ENCODE results near the gene ZNF618.

Gene ZNF618

DNA sequence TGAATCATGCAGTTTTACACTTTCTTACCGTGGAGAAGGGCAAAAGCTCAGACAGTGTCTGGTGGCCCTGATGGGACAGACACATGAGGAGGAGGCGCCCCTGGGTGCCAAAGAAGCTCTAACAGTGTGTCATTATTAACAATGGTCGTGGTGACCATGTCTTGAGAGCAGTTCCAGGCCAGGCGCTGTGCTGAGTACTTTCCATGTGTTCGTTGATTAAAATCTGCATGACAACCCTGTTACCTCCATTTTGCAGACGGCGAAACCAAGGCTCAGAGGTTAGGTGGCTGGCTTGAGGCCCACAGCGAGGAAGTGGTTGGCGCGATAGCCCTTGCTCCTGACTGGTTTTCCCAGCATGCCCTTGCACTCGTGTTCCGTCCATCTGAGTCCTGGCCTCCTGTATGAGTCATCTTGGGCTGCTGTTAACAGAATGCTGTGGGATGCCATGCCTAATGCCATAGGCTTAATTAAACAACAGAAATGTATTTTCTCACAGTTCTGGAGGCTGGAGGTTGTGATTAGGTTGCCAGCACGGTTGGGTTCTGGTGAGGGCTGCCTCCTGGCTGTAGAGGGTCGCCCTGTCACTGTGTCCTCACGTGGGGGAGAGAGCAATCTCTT lies 110.0 kb downstream of the ZNF618 start:
- no peak overlapping the region for H2AFZ ChIP-seq (ENCODE audit: low read depth, low read length)
- no peaks in the 10 kb centered on the region for H3K27me3 ChIP-seq (ENCODE audit: insufficient read depth, low read length)
- no peaks in the 10 kb centered on the region for H3K9me3 ChIP-seq (ENCODE audit: low read length)
- H3K36me3 ChIP-seq (ENCODE audit: insufficient read depth, low read length), result peaks cover 33% of the 10 kb centered on the region
- no peak overlapping the region for H3K4me3 ChIP-seq (ENCODE audit: low read length)
- H3K4me1 ChIP-seq (ENCODE audit: insufficient read depth, low read length), result no peaks in the 10 kb centered on the region

DNA sequence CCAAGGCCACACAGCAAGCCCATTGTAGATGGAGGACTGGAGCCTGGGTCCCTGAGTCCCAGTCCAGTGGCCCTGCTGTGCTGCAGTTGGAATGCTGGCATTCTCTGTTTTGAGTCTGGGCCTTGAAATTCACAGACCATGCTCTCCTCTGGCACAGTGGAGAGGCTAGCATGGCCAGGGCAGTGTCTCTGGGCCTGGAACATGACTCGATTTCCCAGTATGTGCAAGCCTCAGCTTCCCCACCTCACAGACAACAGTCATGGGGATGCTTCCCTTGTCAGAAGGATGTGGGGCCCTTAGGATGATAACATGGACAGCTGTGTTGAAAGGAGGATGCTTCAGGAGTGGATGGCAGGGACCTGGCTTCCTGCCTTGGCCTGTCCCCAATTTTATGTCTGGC lies 110.8 kb downstream of the ZNF618 start:
- H3K4me1 ChIP-seq (ENCODE audit: insufficient read depth, low read length), result no peaks in the 10 kb centered on the region
- peaks cover 38% of the 10 kb centered on the region for H3K36me3 ChIP-seq (ENCODE audit: insufficient read depth, low read length)
- H2AFZ ChIP-seq (ENCODE audit: low read depth, low read length), result no peak overlapping the region
- H3K9me3 ChIP-seq (ENCODE audit: low read length), result no peaks in the 10 kb centered on the region
- H3K4me3 ChIP-seq (ENCODE audit: low read length), result no peak overlapping the region
- no peaks in the 10 kb centered on the region for H3K27me3 ChIP-seq (ENCODE audit: insufficient read depth, low read length)

DNA sequence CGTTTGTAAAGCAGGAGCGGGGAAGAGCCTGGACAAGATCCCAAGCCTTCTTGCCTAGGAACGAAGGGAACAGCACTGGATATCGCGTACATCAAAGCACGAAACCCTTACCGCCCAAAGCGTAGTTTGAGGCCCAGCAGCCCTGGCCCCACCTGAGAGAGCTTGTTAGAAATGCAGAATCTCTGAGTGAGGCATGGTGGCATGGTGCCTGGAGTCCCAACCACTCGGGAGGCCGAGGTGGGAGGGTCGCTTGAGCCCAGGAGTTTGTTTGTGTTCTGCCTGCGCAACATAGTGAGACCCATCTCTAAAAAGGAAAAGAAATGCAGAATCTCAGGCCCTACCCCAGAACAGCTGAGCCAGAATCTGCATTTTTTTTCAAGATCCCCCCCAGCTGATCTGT lies 111.4 kb downstream of the ZNF618 start:
- Histone ChIP-seq H3K9me3 (ENCODE audit: low read length) (no peaks in the 10 kb centered on the region), H3K4me1 (ENCODE audit: insufficient read depth, low read length) (no peaks in the 10 kb centered on the region), H2AFZ (ENCODE audit: low read depth, low read length) (no peak overlapping the region), H3K36me3 (ENCODE audit: insufficient read depth, low read length) (peaks cover 38% of the 10 kb centered on the region), H3K4me3 (ENCODE audit: low read length) (no peak overlapping the region), H3K27me3 (ENCODE audit: insufficient read depth, low read length) (no peaks in the 10 kb centered on the region)

DNA sequence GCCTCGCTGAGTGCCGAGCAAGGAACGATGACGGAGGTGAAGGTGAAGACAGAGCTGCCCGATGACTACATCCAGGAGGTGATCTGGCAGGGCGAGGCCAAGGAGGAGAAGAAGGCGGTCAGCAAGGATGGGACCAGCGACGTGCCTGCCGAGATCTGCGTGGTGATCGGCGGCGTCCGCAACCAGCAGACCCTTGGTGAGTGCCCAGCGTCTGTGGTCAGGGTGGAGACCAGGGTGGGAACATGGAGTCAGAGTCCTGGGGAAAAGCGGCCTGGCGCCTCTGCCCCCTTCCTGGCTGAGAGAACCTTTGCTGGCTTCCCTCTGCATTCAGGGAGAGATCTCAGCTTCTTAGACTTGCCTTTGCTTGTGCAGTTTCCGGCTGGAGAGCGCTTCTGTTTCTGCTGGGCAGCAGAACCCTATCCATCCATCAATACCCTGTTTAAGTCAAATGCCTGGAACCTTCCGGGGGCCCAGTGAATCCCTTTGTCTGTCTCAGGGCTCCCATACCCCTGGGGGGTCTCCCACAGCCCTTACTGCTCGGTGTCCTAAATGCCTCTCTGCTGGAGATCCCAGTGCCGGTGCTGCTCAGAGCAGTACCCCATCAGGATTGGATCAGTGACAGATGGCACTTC lies 112.4 kb downstream of the ZNF618 start:
- Histone ChIP-seq H3K36me3 (ENCODE audit: insufficient read depth, low read length) (peaks cover 41% of the 10 kb centered on the region), H3K9me3 (ENCODE audit: low read length) (no peaks in the 10 kb centered on the region), H3K4me3 (ENCODE audit: low read length) (no peak overlapping the region), H3K4me1 (ENCODE audit: insufficient read depth, low read length) (no peaks in the 10 kb centered on the region), H3K27me3 (ENCODE audit: insufficient read depth, low read length) (no peaks in the 10 kb centered on the region), H2AFZ (ENCODE audit: low read depth, low read length) (no peak overlapping the region)

DNA sequence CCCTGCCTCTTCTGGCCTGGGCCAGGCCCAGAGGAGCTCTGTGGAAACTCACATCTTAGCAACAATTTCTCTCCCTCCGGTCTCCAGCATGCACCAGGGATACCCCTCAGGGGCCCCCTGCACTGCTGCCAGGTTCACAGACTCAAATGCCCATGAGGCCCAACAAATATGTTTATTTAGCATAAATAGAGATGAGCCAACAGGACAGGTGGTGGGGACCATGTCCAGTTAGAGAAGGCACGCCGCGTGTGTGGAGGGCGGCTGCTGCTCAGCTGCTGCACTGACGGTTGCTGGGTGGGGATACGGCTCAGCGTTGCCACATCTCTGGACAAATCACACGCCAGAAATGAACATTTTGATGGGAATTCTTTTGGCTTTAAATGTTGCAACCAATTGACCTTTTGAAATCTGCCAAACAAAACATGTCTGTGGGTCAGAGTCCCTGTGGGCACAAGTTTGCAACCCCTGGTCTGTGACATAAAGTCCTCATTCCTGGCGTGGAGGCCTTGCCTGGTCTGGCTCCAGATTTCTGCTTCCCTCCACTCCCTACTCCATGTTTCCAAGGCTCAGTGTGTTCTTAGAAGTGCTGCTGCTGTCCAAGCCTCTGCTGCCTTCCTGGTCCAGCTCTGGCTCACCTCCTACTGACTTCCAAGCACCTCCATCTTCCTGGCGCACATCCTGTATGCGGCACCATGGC lies 113.1 kb downstream of the ZNF618 start:
- no peaks in the 10 kb centered on the region for H3K4me1 ChIP-seq (ENCODE audit: insufficient read depth, low read length)
- peaks cover 38% of the 10 kb centered on the region for H3K36me3 ChIP-seq (ENCODE audit: insufficient read depth, low read length)
- H3K27me3 ChIP-seq (ENCODE audit: insufficient read depth, low read length), result no peaks in the 10 kb centered on the region
- no peak overlapping the region for H3K4me3 ChIP-seq (ENCODE audit: low read length)
- no peak overlapping the region for H2AFZ ChIP-seq (ENCODE audit: low read depth, low read length)
- no peaks in the 10 kb centered on the region for H3K9me3 ChIP-seq (ENCODE audit: low read length)

DNA sequence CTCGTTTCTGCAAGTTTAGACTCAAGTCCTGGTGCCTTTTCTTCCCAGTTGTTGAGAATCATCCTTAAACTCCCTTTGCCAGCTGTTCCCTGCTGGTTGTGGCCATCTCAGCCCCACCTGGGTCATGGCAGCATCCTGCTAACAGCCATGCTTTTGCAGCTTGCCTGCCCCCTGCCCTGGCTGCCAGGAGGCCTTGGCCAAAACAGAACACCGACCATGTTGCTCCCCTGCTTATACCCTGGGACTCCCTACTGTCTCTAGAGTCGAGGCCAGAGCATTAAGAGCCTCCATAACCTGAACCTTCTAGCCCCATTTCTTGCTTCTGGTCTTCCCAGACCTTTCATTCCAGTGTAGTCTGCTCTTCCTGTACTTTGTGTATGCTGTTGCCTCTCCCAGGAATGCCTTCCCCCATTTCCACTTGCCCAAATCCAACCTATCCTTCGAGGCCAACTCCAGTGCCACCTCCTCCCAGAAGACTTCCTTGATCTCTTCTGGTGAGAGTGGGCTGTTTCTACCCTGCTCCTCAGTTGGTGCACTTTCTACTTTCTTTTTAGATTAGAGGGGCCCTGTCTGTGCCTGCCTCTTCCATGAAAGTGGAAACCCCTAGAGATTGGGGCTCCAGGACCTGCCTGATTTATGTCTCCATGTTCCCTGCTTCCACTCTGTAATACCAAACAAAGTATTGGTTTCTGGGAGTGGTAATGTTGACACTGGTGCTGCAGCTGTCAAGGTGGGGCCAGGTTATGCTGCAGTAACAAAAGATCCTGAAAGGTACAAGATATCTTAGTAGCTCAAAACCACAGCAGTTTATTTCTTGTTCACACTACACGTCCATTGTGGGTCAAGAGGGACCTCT lies 113.8 kb downstream of the ZNF618 start:
- no peak overlapping the region for H2AFZ ChIP-seq (ENCODE audit: low read depth, low read length)
- no peak overlapping the region for H3K4me3 ChIP-seq (ENCODE audit: low read length)
- H3K36me3 ChIP-seq (ENCODE audit: insufficient read depth, low read length), result peaks cover 36% of the 10 kb centered on the region
- no peaks in the 10 kb centered on the region for H3K4me1 ChIP-seq (ENCODE audit: insufficient read depth, low read length)
- H3K27me3 ChIP-seq (ENCODE audit: insufficient read depth, low read length), result no peaks in the 10 kb centered on the region
- H3K9me3 ChIP-seq (ENCODE audit: low read length), result no peaks in the 10 kb centered on the region

DNA sequence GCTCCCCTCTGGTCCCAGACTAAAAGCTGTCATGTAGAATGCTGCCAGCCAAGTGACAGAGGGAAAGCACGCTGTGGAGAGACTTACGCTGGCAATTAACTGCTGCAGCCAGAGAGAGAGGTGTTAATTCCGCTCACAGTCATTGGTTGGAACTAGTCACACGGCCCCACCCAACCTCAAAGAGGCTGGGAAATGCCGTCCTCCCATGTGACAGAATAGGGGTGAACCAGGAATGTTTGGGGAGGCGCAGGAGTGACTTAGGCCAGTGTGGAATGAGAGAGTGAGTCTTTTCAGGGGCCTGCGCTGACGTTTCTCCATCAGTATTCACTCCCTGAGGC lies 114.4 kb downstream of the ZNF618 start:
- H3K36me3 ChIP-seq (ENCODE audit: insufficient read depth, low read length), result peaks cover 36% of the 10 kb centered on the region
- no peak overlapping the region for H3K4me3 ChIP-seq (ENCODE audit: low read length)
- H3K27me3 ChIP-seq (ENCODE audit: insufficient read depth, low read length), result no peaks in the 10 kb centered on the region
- no peaks in the 10 kb centered on the region for H3K9me3 ChIP-seq (ENCODE audit: low read length)
- H3K4me1 ChIP-seq (ENCODE audit: insufficient read depth, low read length), result no peaks in the 10 kb centered on the region
- no peak overlapping the region for H2AFZ ChIP-seq (ENCODE audit: low read depth, low read length)

DNA sequence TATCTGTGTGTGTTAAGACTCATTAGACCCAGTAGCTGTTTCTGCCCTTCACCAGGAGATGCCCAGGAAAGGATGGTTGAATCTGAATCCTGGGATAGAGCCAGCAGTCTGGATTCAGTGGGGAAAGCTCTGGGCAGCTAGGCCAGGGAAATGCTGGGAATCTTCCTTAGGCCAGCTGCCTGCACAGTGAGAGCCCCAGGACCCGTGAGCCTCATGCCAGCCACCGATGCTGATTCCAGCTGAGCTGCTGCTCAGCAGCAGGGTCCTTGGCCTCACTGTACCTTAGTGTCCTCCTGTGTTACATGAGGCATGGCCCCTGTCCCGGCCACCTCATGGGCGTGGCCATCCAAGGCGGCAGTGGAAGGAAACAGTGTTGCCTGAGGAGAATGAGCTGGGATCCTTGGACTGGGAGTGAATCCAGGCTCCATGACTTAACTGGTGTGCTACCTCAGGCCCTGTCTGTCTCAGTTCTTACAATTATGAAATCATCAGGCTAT lies 114.9 kb downstream of the ZNF618 start:
- Histone ChIP-seq H3K27me3 (ENCODE audit: insufficient read depth, low read length) (no peaks in the 10 kb centered on the region), H3K4me3 (ENCODE audit: low read length) (no peak overlapping the region), H3K9me3 (ENCODE audit: low read length) (no peaks in the 10 kb centered on the region), H3K36me3 (ENCODE audit: insufficient read depth, low read length) (peaks cover 36% of the 10 kb centered on the region), H3K4me1 (ENCODE audit: insufficient read depth, low read length) (no peaks in the 10 kb centered on the region), H2AFZ (ENCODE audit: low read depth, low read length) (no peak overlapping the region)

DNA sequence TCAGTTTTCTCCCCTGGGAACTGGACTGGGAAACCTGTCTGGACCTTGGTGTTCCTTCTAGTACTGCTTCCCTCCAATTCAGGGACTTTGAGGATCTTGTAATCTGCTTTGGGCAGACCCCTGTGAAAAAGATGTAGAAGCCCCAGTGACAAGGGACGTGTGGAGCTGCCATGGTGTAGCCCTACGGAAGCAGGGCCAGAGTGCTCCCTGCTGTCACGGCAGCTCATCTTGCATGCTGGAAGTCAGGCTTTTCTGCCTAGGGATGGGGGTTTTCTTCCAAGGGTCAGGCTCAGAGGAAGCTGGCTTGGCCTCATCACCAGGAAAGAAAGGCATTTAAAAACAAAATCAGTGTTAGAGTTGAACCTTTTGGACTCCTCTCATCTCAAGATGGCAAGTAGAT lies 115.6 kb downstream of the ZNF618 start:
- no peaks in the 10 kb centered on the region for H3K9me3 ChIP-seq (ENCODE audit: low read length)
- peaks cover 37% of the 10 kb centered on the region for H3K36me3 ChIP-seq (ENCODE audit: insufficient read depth, low read length)
- H3K4me3 ChIP-seq (ENCODE audit: low read length), result no peak overlapping the region
- no peaks in the 10 kb centered on the region for H3K27me3 ChIP-seq (ENCODE audit: insufficient read depth, low read length)
- no peaks in the 10 kb centered on the region for H3K4me1 ChIP-seq (ENCODE audit: insufficient read depth, low read length)
- no peak overlapping the region for H2AFZ ChIP-seq (ENCODE audit: low read depth, low read length)

DNA sequence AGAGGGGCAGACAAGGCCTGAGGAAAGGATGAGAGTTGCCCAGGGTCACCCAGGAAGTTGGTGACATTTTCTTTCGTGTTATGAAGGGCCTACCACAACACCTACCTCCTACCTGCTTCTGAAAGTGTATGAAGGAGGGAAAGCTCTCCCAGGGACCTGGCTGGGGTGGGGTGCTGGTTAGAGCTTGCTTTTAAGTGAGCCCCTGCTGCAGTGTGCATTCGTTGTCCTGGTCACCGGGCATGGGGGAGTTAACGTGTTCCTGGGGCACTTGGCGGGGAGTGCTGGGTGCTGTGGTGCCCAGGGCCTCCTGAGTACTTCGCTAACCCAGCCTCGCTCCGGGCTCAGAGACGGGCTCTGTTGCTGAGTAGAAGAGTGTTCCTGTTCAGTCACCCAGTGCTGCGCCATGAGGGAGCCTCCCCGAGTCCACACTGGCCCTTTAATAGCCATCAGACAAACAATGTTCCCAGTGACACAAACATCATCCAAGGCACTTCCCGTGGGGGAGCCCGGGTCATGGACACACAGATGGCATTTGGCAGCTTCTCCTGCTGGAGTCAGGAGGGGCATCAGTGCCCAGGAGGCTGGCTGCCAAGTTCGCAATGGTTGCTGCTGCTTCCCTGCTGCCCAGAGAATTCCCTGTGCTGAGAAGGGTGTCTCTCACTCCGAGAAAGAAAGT lies 116.3 kb downstream of the ZNF618 start:
- Histone ChIP-seq H3K27me3 (ENCODE audit: insufficient read depth, low read length) (no peaks in the 10 kb centered on the region), H3K9me3 (ENCODE audit: low read length) (no peaks in the 10 kb centered on the region), H3K4me3 (ENCODE audit: low read length) (no peak overlapping the region), H3K4me1 (ENCODE audit: insufficient read depth, low read length) (no peaks in the 10 kb centered on the region), H3K36me3 (ENCODE audit: insufficient read depth, low read length) (peaks cover 41% of the 10 kb centered on the region), H2AFZ (ENCODE audit: low read depth, low read length) (no peak overlapping the region)

DNA sequence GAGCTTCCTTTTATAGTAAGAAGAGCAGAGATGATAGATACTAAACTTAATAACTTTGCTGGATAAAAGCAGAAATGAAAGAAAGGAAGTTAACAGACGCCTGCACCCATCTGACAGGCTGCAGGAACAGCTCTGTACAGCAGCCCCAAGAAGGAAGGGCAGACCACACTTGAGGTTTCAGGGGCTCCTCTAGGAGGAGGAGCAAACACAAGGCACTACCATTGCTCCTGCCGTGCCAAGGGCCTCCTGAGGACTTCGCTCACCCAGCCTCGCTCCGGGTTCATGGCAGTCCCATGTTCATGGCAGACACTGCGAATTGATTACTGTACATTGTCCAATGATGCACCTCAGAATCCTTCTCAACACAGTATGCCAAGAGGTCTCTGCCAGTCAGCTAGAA lies 116.9 kb downstream of the ZNF618 start:
- Histone ChIP-seq H3K9me3 (ENCODE audit: low read length) (no peaks in the 10 kb centered on the region), H3K4me3 (ENCODE audit: low read length) (no peak overlapping the region), H3K4me1 (ENCODE audit: insufficient read depth, low read length) (no peaks in the 10 kb centered on the region), H2AFZ (ENCODE audit: low read depth, low read length) (no peak overlapping the region), H3K27me3 (ENCODE audit: insufficient read depth, low read length) (no peaks in the 10 kb centered on the region), H3K36me3 (ENCODE audit: insufficient read depth, low read length) (peaks cover 44% of the 10 kb centered on the region)

DNA sequence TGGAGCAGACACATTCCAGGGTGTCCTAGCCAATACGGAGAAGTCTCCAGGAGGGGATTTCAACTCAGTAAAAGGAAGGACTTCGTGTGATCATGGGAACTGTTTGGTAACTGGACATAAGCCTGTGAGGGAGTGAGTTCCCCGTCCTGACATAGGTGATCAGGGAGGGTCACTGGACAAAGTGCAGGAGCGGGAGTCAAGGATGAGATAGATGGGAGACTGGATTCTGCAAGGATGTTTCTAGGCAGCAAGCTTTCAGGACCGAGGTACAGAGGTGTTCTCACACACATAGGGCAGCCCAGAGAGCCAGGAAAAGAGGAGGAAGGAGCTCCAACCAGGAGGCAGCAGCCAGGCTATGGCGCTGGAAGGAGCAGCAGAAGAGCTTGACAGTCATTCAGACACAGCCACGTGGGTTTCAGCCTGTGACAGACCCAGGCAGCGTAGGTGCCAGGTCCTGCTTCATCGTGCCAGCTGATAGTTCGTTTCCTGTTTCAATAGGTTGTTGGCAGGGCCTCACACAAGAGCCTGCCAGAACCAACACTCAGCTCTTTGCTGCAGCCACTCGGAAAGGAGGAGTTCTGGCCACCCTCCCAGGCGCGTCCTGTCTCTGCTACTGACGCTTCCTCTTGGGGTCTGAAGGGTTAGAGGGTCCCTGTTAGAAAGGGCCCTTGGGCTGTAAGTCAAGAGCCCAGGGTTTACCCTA lies 117.9 kb downstream of the ZNF618 start:
- H3K4me1 ChIP-seq (ENCODE audit: insufficient read depth, low read length), result no peaks in the 10 kb centered on the region
- no peaks in the 10 kb centered on the region for H3K9me3 ChIP-seq (ENCODE audit: low read length)
- peaks cover 41% of the 10 kb centered on the region for H3K36me3 ChIP-seq (ENCODE audit: insufficient read depth, low read length)
- no peaks in the 10 kb centered on the region for H3K27me3 ChIP-seq (ENCODE audit: insufficient read depth, low read length)
- no peak overlapping the region for H3K4me3 ChIP-seq (ENCODE audit: low read length)
- no peak overlapping the region for H2AFZ ChIP-seq (ENCODE audit: low read depth, low read length)
